Spleen (tissue), 7 donors: Measurements from ENCODE around the gene CDK5R1.
"Not testable (repeated sequence)": the region's sequence is repeated elsewhere in the genome, so short reads cannot be mapped to it uniquely, and the experiment has no call there.

Source experiments
- CTCF ChIP-seq, 11 experiments: fragments of 200-600 bp in 7 of 11; fragments of 450-650 bp in 4 of 11; sonication (generic) in 4 of 11; IDR thresholded peaks in 8 of 11; conservative IDR thresholded peaks in 3 of 11; 1 replicate in 7 of 11; 2 replicates in 4 of 11; pipeline versions ENCODE4 v1.4.0 to v1.8.0; 2016 to 2021; ENCODE audit warnings: antibody characterized with exemption in 11 of 11, inconsistent platforms in 4 of 11, mild to moderate bottlenecking in 1 of 11
- POLR2A ChIP-seq, 3 donors: fragments of 450-650 bp; IDR thresholded peaks; one replicate each; pipeline ENCODE4 v1.5.1; 2017; ENCODE audit warnings: antibody characterized with exemption in 3 of 3, mild to moderate bottlenecking in 1 of 3
- donor health status: DM: no; HTN: no; CAD: no; lungs with moderate emphysema.
- donor health status: DM: no; HTN: no; CAD: no.
- donor health status: DM: no; HTN: no; CAD: no.

GRCh38 chr17:32524553-32524880, 37.7 kb downstream of the CDK5R1 start:
- TF ChIP-seq POLR2A (IDR thresholded peaks at IDR 0.05); CTCF (IDR thresholded peaks at IDR 0.05 in 8 of 11, conservative IDR thresholded peaks at IDR 0.05 in 3 of 11): not testable (repeated sequence)
